Measurements from ENCODE around the gene TAC4. TPM values are rescaled to one million over a fixed set of nuclear protein-coding genes. Genes with fewer than 3 reads are reported as not detected.

Gene TAC4
- total RNA-seq, 1 experiment from 2014 or later, result not detected

- H4K91ac ChIP-seq (ENCODE audit: insufficient read length, low read depth, low read length), result no peak overlapping the region
- H2AFZ ChIP-seq (ENCODE audit: low read length), result no peak overlapping the region
- peaks cover 4 to 15% (median 4%) of the 10 kb centered on the region in 3 experiments; a peak in 4 of 7 replicates for H3K36me3 Mint-ChIP-seq (ENCODE audit: insufficient read depth in 1 of 3, low read depth in 3 of 3)
- no peak overlapping the region for H3K9ac ChIP-seq (ENCODE audit: extremely low read depth, insufficient read length, low read length)
- no peak overlapping the region for H2BK12ac ChIP-seq (ENCODE audit: insufficient read length, low read depth, low read length)
- TF ChIP-seq CTCF (conservative IDR thresholded peaks at IDR 0.05), result no peak
- H3K79me1 ChIP-seq (ENCODE audit: insufficient read depth, low read depth, low read length, poor library complexity, severe bottlenecking), result no peaks in the 10 kb centered on the region
- H3K27ac ChIP-seq (ENCODE audit: insufficient read length, low read depth, low read length), result no peak overlapping the region
- H3K4me3 Mint-ChIP-seq, result no peak overlapping the region; a peak in 1 of 5 replicates
- no peak overlapping the region for H3K4me2 ChIP-seq (ENCODE audit: insufficient read depth, insufficient read length, low read length)
- H3K79me2 ChIP-seq (ENCODE audit: insufficient read depth, low read length), result no peaks in the 10 kb centered on the region
- no peak overlapping the region for H3K18ac ChIP-seq (ENCODE audit: insufficient read length, low read depth, low read length)
- H3K27me3 ChIP-seq (ENCODE audit: insufficient read depth, low read length), result no peaks in the 10 kb centered on the region; the same call in 1 of the 2 replicates
- no peaks in the 10 kb centered on the region for H3K9me3 ChIP-seq (ENCODE audit: control insufficient read depth, low read depth, low read length)
- no peak overlapping the region for H3K27ac Mint-ChIP-seq
- no CpG with 5 or more reads among the region's 3 CpGs for WGBS (ENCODE audit: extremely low coverage, insufficient read length, low lambda C conversion rate)
- H4K20me1 ChIP-seq (ENCODE audit: control insufficient read depth, insufficient read depth, insufficient read length), result peaks cover 2% of the 10 kb centered on the region
- no peak overlapping the region for H3K56ac ChIP-seq (ENCODE audit: insufficient read length, low read depth, low read length)
- no peak for DNase-seq
- no peak overlapping the region for H3K23ac ChIP-seq (ENCODE audit: insufficient read length, low read depth, low read length)
- no peaks in the 10 kb centered on the region for H3K23me2 ChIP-seq (ENCODE audit: insufficient read length, low read depth, low read length, poor library complexity, severe bottlenecking)
- H4K8ac ChIP-seq (replicated peaks; ENCODE audit: insufficient read length, low read depth, low read length), result no peak overlapping the region
- H3T11ph ChIP-seq (ENCODE audit: low read length), result no peak overlapping the region
- H3K9me3 Mint-ChIP-seq, result no peaks in the 10 kb centered on the region
- H3K4me1 ChIP-seq (ENCODE audit: insufficient read depth, low read length), result no peaks in the 10 kb centered on the region
- H2BK15ac ChIP-seq (ENCODE audit: low read depth, low read length), result no peak overlapping the region
- no peak overlapping the region for H2BK20ac ChIP-seq (ENCODE audit: low read depth, low read length, poor library complexity, severe bottlenecking)
- H2BK120ac ChIP-seq (ENCODE audit: low read depth, low read length, poor library complexity, severe bottlenecking), result no peak overlapping the region
- H3K27me3 Mint-ChIP-seq (ENCODE audit: low read depth), result peaks cover 11% of the 10 kb centered on the region
- H4K5ac ChIP-seq (ENCODE audit: insufficient read length, low read depth, low read length), result no peak overlapping the region
- no peak overlapping the region for H2BK5ac ChIP-seq (ENCODE audit: insufficient read length, low read length)
- no peak overlapping the region for H3K4ac ChIP-seq (ENCODE audit: low read depth, low read length)
- no peak overlapping the region for H2AK5ac ChIP-seq (ENCODE audit: insufficient read length, low read length)
- H3K14ac ChIP-seq (ENCODE audit: insufficient read depth, low read length), result no peak overlapping the region
- peaks cover 9 to 19% of the 10 kb centered on the region in 2 experiments for H3K4me1 Mint-ChIP-seq
Measured at GRCh38 chr17:49845321-49845720, 2.5 kb downstream of the TAC4 start.
